ENCODE data around the gene IARS2. TPM values are rescaled to one million over a fixed set of nuclear protein-coding genes. Genes with fewer than 3 reads are reported as not detected.
"Not testable (repeated sequence)": the region's sequence is repeated elsewhere in the genome, so short reads cannot be mapped to it uniquely, and the experiment has no call there.

Gene IARS2
- total RNA-seq, 1 donor from 2014 or later = 89.1 TPM

DNA sequence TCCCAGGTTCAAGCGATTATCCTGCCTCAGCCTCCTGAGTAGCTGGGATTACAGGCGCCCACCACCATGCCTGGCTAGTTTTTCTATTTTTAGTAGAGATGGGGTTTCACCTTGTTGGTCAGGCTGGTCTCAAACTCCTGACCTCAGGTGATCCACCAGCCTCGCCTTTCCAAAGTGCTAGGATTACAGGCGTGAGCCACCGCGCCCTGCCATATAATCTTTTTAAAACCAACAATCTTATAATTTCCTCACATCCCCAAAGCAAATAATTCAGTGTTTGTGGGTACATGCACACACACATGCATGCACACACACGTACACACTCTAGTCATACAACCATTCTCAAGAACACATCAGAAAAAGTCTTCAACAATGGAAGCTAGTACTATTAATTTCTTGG lies 64.6 kb downstream of the IARS2 start:
- intact Hi-C loops (cut with micrococcal nuclease); DNase-seq (ENCODE audit: low spot score); H3K27me3 Mint-ChIP-seq (ENCODE audit: low read depth); H3K4me3 Mint-ChIP-seq (ENCODE audit: low read depth); H3K27ac Mint-ChIP-seq; H3K9me3 Mint-ChIP-seq: not testable (repeated sequence)
- H3K4me1 Mint-ChIP-seq (ENCODE audit: low read depth) = peaks cover 38% of the 10 kb centered on the region
- peaks cover 67% of the 10 kb centered on the region for H3K36me3 Mint-ChIP-seq (ENCODE audit: low read depth)

DNA sequence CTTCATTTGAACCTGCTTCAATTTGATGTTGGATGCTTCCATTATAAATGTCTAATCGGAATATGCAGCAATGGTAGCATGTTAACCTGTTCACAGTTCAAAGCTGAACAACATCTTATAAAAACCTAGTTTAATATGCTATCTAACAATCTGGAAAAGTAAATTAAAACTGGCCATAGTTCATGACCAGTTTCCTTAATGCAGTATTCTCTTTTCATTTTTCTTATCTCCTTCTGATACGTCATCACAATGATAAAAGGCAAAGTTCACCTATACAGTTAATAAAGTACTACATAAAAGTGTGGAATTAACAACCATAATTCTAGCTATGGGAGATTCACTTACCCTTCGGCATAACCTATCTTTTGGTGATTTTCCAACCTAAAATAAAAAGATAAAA lies 65.1 kb downstream of the IARS2 start:
- no peaks in the 10 kb centered on the region for H3K27me3 Mint-ChIP-seq (ENCODE audit: low read depth)
- no peak overlapping the region for H3K27ac Mint-ChIP-seq
- H3K4me3 Mint-ChIP-seq (ENCODE audit: low read depth) = no peak overlapping the region
- peaks cover 4% of the 10 kb centered on the region for H3K9me3 Mint-ChIP-seq
- peaks cover 65% of the 10 kb centered on the region for H3K36me3 Mint-ChIP-seq (ENCODE audit: low read depth)
- intact Hi-C loops (cut with micrococcal nuclease) = no loop called here
- peaks cover 38% of the 10 kb centered on the region for H3K4me1 Mint-ChIP-seq (ENCODE audit: low read depth)
- no peak for DNase-seq (ENCODE audit: low spot score)

DNA sequence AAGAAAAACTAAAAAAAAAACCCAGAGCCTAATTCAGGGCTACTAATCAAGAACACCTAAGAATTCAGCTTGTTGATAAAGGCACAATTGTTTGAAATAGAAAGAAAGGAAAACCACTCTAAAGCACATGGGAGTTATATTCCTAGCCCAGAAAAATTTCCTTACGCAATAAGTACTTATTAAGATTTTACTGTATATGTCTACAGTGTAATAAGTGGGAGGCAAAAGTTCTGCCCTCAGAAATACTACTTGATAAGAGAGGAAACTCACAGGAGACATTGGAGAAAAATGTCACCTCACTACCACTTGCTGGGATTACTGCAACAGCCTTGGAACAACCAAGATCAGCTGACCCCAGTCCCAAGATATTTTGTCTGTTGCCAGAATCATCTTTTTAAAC lies 66.1 kb downstream of the IARS2 start:
- Mint-ChIP-seq H3K9me3 (peaks cover 4% of the 10 kb centered on the region), H3K36me3 (ENCODE audit: low read depth) (peaks cover 63% of the 10 kb centered on the region), H3K27me3 (ENCODE audit: low read depth) (no peaks in the 10 kb centered on the region), H3K27ac (peak overlapping the region; percentile 83), H3K4me3 (ENCODE audit: low read depth) (no peak overlapping the region), H3K4me1 (ENCODE audit: low read depth) (peaks cover 38% of the 10 kb centered on the region)
- intact Hi-C loops (cut with micrococcal nuclease) = no loop called here
- DNase-seq (ENCODE audit: low spot score) = no peak

DNA sequence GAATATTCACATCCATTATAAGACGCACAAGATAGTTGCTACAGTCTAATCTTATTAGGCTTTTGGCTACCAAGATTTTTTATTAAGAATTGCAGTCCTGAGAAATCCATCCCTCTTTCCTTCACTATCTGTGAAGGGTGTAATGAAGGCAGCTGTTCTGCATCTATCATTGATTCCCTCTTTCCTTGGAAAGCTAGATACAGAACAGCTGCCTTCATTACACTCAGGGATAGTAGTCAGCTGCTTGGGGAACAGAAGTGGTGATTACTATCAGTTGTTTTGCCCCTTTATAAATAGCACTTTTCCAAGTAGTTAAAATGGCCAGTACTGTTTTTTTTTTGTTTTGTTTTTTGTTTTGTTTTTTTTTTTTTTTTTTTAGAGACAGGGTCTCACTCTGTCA lies 70.2 kb downstream of the IARS2 start:
- intact Hi-C loops (cut with micrococcal nuclease) = no loop called here
- no peak for DNase-seq (ENCODE audit: low spot score)
- peaks cover 4% of the 10 kb centered on the region for H3K9me3 Mint-ChIP-seq
- no peaks in the 10 kb centered on the region for H3K27me3 Mint-ChIP-seq (ENCODE audit: low read depth)
- H3K4me1 Mint-ChIP-seq (ENCODE audit: low read depth) = peaks cover 19% of the 10 kb centered on the region
- H3K4me3 Mint-ChIP-seq (ENCODE audit: low read depth) = no peak overlapping the region
- H3K36me3 Mint-ChIP-seq (ENCODE audit: low read depth) = peaks cover 55% of the 10 kb centered on the region
- H3K27ac Mint-ChIP-seq = no peak overlapping the region

DNA sequence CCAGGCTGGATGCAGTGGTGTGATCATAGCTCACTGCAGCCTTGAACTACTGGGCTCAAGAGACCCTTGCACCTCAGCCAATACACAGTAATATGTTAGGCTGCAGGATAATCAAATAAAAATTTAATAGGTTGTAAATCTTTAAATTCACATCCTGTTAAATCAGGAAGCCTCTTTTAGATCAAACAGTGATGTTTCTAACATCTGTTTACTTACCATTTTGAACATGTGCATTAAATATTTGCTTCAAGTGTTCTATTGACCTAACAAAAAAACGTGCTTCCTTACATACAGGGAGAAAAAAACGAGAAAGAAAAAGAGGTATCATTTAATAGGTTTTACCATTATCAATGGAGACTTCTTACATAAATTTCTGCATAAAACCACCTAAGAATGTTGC lies 70.6 kb downstream of the IARS2 start:
- Mint-ChIP-seq H3K27ac (no peak overlapping the region), H3K36me3 (ENCODE audit: low read depth) (peaks cover 58% of the 10 kb centered on the region), H3K27me3 (ENCODE audit: low read depth) (no peaks in the 10 kb centered on the region), H3K4me1 (ENCODE audit: low read depth) (peaks cover 19% of the 10 kb centered on the region), H3K9me3 (peaks cover 4% of the 10 kb centered on the region), H3K4me3 (ENCODE audit: low read depth) (no peak overlapping the region)
- intact Hi-C loops (cut with micrococcal nuclease) = no loop called here
- no peak for DNase-seq (ENCODE audit: low spot score)

DNA sequence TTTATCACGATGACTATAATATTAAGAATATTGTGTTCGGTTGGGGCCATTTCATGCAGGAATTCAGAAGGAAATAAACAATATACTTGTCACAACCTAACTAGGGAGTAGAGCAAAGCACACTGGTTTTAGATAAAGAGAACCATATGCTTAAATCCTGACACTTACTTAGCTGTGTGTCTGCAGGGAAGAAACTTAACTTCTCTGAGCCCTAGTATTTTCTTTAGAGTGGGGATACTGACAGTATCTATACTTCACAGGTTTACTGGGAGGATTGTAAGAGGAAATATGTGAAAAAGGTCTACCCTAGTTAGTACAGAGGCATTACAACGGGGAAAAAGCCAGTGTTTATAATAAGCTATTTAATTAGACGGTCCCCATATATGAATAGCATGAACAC lies 72.9 kb downstream of the IARS2 start:
- no peak overlapping the region for H3K4me3 Mint-ChIP-seq (ENCODE audit: low read depth)
- intact Hi-C loops (cut with micrococcal nuclease) = no loop called here
- H3K4me1 Mint-ChIP-seq (ENCODE audit: low read depth) = peaks cover 2% of the 10 kb centered on the region
- H3K27ac Mint-ChIP-seq = no peak overlapping the region
- no peaks in the 10 kb centered on the region for H3K9me3 Mint-ChIP-seq
- no peaks in the 10 kb centered on the region for H3K27me3 Mint-ChIP-seq (ENCODE audit: low read depth)
- DNase-seq (ENCODE audit: low spot score) = no peak
- peaks cover 58% of the 10 kb centered on the region for H3K36me3 Mint-ChIP-seq (ENCODE audit: low read depth)

DNA sequence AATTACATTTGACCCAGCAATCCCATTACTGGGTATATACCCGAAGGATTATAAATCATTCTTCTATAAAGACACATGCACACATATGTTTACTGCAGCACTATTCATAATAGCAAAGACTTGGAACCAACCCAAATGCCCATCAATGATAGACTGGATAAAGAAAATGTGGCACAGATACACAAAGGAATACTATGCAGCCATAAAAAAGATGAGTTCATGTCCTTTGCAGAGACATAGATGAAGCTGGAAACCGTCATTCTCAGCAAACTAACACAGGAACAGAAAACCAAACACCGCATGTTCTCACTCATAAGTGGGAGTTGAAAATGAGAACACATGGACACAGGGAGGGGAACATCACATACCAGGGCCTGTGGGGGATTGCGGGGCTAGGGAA lies 76.0 kb downstream of the IARS2 start:
- H3K9me3 Mint-ChIP-seq; H3K27me3 Mint-ChIP-seq (ENCODE audit: low read depth); DNase-seq (ENCODE audit: low spot score); H3K4me3 Mint-ChIP-seq (ENCODE audit: low read depth); intact Hi-C loops (cut with micrococcal nuclease); H3K4me1 Mint-ChIP-seq (ENCODE audit: low read depth); H3K27ac Mint-ChIP-seq: not testable (repeated sequence)
- H3K36me3 Mint-ChIP-seq (ENCODE audit: low read depth) = peaks cover 67% of the 10 kb centered on the region

DNA sequence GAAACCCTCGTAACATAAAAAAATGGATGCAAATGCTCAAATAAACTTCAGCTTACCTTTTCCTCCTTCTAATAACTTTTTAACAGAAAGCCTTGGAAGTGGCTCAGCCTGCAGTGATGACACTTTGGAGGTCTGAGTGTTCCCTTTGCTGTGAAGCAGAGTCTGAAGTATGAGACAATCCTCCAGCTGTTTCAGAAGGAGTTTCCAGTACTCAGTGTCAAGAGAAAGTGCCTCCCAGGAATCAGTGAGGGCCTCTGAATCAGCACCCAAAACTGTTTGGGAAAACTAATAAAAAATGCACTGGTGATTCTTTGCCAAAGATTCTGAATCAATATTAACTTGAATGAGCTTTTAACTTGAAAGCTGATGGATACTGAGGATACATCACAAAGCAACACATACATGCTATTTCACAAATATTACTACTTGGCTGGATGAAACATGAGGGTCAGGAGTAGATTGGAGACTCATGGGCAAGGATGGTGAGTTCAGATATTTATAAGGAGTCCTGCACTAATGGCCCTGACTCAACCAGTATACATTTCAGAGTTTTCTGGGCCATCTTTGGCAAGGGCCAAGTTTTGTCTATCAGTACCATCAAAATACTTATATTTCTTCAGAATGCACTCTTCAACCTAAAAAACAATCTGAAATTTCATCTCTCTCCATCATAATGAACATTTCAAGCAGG lies 77.0 kb downstream of the IARS2 start:
- intact Hi-C loops (cut with micrococcal nuclease) = no loop called here
- Mint-ChIP-seq H3K4me1 (ENCODE audit: low read depth) (peaks cover 6% of the 10 kb centered on the region), H3K9me3 (no peaks in the 10 kb centered on the region), H3K4me3 (ENCODE audit: low read depth) (no peak overlapping the region), H3K27ac (no peak overlapping the region), H3K36me3 (ENCODE audit: low read depth) (peaks cover 70% of the 10 kb centered on the region), H3K27me3 (ENCODE audit: low read depth) (no peaks in the 10 kb centered on the region)
- DNase-seq (ENCODE audit: low spot score) = no peak

DNA sequence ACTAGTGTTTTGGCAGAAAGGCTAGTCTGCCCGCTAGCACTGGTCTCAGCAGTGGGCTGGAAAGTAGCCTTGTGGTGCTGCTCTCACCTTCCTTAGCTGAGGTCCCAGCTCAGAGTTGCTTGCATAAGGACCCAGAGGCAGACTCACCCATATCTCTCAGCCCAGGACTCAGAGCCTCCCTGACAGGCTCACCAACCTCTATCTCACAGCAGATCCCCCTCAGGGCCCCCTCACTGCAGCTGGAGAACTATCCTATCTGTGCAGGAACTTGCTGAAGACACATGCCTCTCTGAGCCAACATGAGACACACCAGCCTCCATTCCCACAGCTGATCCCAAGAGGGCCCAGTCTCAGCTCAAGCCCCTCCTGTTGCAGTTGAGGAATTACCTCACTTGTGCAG lies 82.6 kb downstream of the IARS2 start:
- Mint-ChIP-seq H3K27ac (no peak overlapping the region), H3K9me3 (no peaks in the 10 kb centered on the region), H3K4me1 (ENCODE audit: low read depth) (peaks cover 8% of the 10 kb centered on the region), H3K27me3 (ENCODE audit: low read depth) (no peaks in the 10 kb centered on the region), H3K36me3 (ENCODE audit: low read depth) (peaks cover 72% of the 10 kb centered on the region), H3K4me3 (ENCODE audit: low read depth) (no peak overlapping the region)
- intact Hi-C loops (cut with micrococcal nuclease) = no loop called here
- DNase-seq (ENCODE audit: low spot score) = no peak

DNA sequence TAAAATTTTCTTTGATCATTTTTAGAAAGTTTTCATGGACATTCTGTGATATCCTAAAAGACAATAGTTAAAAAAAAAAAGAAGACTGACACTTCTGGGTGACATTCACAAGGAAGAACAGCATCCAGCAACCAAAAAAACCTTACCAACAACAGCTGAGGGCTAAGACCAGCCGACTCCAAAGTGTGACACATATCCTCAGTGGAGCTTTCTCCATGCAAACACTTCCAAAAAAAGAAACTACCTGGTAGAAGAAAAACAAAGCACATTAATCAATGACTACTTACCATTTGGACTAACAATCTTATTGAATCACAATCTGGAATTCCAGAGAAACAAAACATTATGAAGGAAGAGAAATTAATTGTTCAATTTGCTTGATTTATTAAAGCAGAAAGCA lies 88.2 kb downstream of the IARS2 start:
- Mint-ChIP-seq H3K4me3 (ENCODE audit: low read depth) (no peak overlapping the region), H3K9me3 (no peaks in the 10 kb centered on the region), H3K27me3 (ENCODE audit: low read depth) (no peaks in the 10 kb centered on the region), H3K4me1 (ENCODE audit: low read depth) (peaks cover 2% of the 10 kb centered on the region), H3K27ac (no peak overlapping the region), H3K36me3 (ENCODE audit: low read depth) (peaks cover 43% of the 10 kb centered on the region)
- intact Hi-C loops (cut with micrococcal nuclease) = loop anchor here (10.0 kb wide), 1 partner anchor 593 kb away; no protein-coding TSS in a partner anchor
- DNase-seq (ENCODE audit: low spot score) = no peak

DNA sequence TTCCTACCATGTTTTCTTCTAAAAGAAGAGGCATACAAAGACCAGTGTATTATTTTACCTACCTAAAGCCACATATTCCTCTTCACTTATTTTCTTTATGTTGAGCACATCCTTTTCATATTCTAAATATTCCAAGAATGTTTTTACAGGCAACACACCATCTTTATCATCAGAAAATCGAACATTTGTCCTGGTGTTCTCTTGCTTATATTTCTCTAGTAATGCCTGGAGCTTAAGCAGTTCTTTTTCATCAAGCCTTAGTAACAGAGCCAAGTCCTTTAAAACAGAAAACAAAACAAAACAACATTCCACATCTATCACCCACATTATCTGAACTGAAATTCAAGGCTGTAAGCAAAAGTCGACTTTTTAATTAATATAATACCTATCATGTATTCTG lies 88.7 kb downstream of the IARS2 start:
- H3K36me3 Mint-ChIP-seq (ENCODE audit: low read depth) = peaks cover 42% of the 10 kb centered on the region
- no peak for DNase-seq (ENCODE audit: low spot score)
- H3K9me3 Mint-ChIP-seq = no peaks in the 10 kb centered on the region
- no peak overlapping the region for H3K27ac Mint-ChIP-seq
- H3K4me1 Mint-ChIP-seq (ENCODE audit: low read depth) = peaks cover 2% of the 10 kb centered on the region
- no peaks in the 10 kb centered on the region for H3K27me3 Mint-ChIP-seq (ENCODE audit: low read depth)
- intact Hi-C loops (cut with micrococcal nuclease) = loop anchor here (10.0 kb wide), 1 partner anchor 592 kb away; no protein-coding TSS in a partner anchor
- H3K4me3 Mint-ChIP-seq (ENCODE audit: low read depth) = no peak overlapping the region

DNA sequence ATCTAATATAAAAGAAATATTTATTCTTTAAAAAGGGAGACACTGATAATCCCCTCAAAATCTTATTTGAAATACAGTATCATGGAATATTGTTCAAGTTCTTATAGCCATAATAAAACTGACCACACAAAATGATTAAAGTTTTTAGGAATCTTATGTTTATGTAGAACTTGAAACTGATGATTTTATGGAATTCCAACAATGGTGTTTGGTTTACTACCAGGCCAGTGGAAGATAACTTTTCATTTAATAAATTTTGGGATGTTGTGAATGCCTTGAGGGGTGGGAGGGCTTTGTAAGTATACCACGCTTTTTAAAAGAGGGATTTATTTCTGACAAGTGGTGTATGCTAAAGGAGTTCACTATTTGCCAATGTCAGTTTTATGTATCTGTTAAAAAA lies 90.6 kb downstream of the IARS2 start:
- peaks cover 38% of the 10 kb centered on the region for H3K36me3 Mint-ChIP-seq (ENCODE audit: low read depth)
- DNase-seq (ENCODE audit: low spot score) = no peak
- no peaks in the 10 kb centered on the region for H3K9me3 Mint-ChIP-seq
- no peak overlapping the region for H3K4me3 Mint-ChIP-seq (ENCODE audit: low read depth)
- H3K27ac Mint-ChIP-seq = no peak overlapping the region
- no peaks in the 10 kb centered on the region for H3K4me1 Mint-ChIP-seq (ENCODE audit: low read depth)
- no peaks in the 10 kb centered on the region for H3K27me3 Mint-ChIP-seq (ENCODE audit: low read depth)
- intact Hi-C loops (cut with micrococcal nuclease) = loop anchor here (10.0 kb wide), 1 partner anchor 590 kb away; no protein-coding TSS in a partner anchor

DNA sequence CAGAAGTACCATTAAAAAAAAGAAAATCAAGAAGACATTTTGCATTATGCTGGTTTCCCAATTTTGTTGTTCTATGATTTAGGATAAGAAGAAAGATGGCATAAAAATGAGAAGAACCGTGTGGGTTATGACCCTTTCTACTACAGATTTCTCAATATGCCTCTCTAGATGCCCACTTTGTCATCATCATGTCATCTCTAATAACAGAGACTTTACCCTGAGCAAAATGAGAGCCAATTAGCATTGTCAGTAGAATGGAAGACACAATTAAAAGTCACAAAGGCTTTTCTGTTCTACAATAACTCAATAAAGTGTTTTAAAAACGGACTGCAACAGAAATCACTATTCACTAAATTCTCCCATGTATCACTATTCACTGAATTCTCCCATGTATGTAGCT lies 92.8 kb downstream of the IARS2 start:
- Mint-ChIP-seq H3K27me3 (ENCODE audit: low read depth) (no peaks in the 10 kb centered on the region), H3K4me3 (ENCODE audit: low read depth) (no peak overlapping the region), H3K4me1 (ENCODE audit: low read depth) (no peaks in the 10 kb centered on the region), H3K36me3 (ENCODE audit: low read depth) (peaks cover 28% of the 10 kb centered on the region), H3K9me3 (no peaks in the 10 kb centered on the region), H3K27ac (no peak overlapping the region)
- intact Hi-C loops (cut with micrococcal nuclease) = loop anchor here (10.0 kb wide), 1 partner anchor 588 kb away; no protein-coding TSS in a partner anchor
- DNase-seq (ENCODE audit: low spot score) = no peak
